ENCODE results near the gene NPY5R.

Gene NPY5R

GRCh38 chr4:163393471-163393870 is 49.8 kb downstream of the NPY5R start:
- TF ChIP-seq, protein P1, sequence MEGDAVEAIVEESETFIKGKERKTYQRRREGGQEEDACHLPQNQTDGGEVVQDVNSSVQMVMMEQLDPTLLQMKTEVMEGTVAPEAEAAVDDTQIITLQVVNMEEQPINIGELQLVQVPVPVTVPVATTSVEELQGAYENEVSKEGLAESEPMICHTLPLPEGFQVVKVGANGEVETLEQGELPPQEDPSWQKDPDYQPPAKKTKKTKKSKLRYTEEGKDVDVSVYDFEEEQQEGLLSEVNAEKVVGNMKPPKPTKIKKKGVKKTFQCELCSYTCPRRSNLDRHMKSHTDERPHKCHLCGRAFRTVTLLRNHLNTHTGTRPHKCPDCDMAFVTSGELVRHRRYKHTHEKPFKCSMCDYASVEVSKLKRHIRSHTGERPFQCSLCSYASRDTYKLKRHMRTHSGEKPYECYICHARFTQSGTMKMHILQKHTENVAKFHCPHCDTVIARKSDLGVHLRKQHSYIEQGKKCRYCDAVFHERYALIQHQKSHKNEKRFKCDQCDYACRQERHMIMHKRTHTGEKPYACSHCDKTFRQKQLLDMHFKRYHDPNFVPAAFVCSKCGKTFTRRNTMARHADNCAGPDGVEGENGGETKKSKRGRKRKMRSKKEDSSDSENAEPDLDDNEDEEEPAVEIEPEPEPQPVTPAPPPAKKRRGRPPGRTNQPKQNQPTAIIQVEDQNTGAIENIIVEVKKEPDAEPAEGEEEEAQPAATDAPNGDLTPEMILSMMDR (IDR thresholded peaks at IDR 0.05; ENCODE audit: insufficient read depth, low read length), result no peak
- TF ChIP-seq SPI1 (IDR thresholded peaks at IDR 0.05; ENCODE audit: borderline replicate concordance, low read depth) (no peak), REST (IDR thresholded peaks at IDR 0.05; ENCODE audit: insufficient replicate concordance, low read depth) (no peak), GABPA (IDR thresholded peaks at IDR 0.05; ENCODE audit: low read depth) (no peak), POLR2AphosphoS5 (IDR thresholded peaks at IDR 0.05; ENCODE audit: low read depth) (no peak)

DNA sequence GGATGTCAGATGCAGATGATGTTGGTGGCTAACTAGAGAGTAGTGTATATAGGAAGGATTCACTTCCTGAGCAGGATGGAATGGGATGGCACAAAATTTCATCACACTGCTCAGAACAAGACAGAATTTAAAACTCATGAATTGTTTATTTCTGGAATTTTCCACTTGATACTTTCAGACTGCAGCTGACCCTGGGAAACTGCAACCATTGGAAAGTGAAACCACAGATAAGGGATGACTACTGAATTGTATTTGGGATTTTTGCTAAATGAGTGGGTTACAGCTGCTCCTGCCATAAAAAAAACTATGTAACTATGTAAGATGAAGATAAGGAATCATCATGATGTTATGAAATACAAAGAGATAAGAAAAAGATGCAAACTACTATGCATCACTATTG is 51.4 kb downstream of the NPY5R start:
- no peaks in the 10 kb centered on the region for H3K27me3 ChIP-seq (ENCODE audit: insufficient read depth, poor library complexity, severe bottlenecking)
- DNase-seq (ENCODE audit: low read depth in 1 of 2, low spot score in 1 of 2), result no peak
- H3K27ac ChIP-seq (replicated peaks), result no peak overlapping the region
- H3K4me3 ChIP-seq (replicated peaks; ENCODE audit: insufficient read depth, low read length), result no peak overlapping the region
- TF ChIP-seq SPI1 (IDR thresholded peaks at IDR 0.05; ENCODE audit: borderline replicate concordance, low read depth), result no peak
- TF ChIP-seq, protein P1 (IDR thresholded peaks at IDR 0.05; ENCODE audit: insufficient read depth, low read length), result no peak
- no peak for TF ChIP-seq REST (IDR thresholded peaks at IDR 0.05; ENCODE audit: insufficient replicate concordance, low read depth)

More at GRCh38 chr4:163393471-163393870, 49.8 kb downstream of the NPY5R start:
- H3K27me3 ChIP-seq (ENCODE audit: insufficient read depth, poor library complexity, severe bottlenecking), result no peaks in the 10 kb centered on the region
- H3K4me3 ChIP-seq (replicated peaks; ENCODE audit: insufficient read depth, low read length), result no peak overlapping the region
- no peak overlapping the region for H3K27ac ChIP-seq (replicated peaks)
- no peak for DNase-seq (ENCODE audit: low read depth in 1 of 2, low spot score in 1 of 2)

DNA sequence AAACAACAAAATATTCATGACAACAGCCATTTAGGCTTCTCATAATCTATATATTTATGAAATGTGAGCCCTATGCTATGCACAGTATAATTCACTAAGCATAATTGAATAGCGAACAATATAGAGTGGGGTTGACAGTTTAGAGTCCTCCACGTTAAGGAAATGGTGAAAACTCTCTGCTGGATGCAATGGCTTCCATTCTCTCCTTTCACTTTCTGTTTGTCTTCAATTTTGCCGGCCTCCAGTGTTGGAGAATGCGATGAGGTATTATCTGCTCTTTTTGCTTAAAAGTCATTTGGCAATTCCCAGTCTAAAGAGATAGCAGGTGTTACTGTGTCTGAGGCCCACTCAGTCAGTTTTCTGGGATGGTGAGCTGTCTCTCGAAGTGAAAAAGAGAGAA is 52.1 kb downstream of the NPY5R start:
- H3K27me3 ChIP-seq (ENCODE audit: insufficient read depth, poor library complexity, severe bottlenecking), result no peaks in the 10 kb centered on the region
- H3K4me3 ChIP-seq (replicated peaks; ENCODE audit: insufficient read depth, low read length), result no peak overlapping the region
- no peak for DNase-seq (ENCODE audit: low read depth in 1 of 2, low spot score in 1 of 2)
- TF ChIP-seq REST (IDR thresholded peaks at IDR 0.05; ENCODE audit: insufficient replicate concordance, low read depth), result no peak
- no peak for TF ChIP-seq SPI1 (IDR thresholded peaks at IDR 0.05; ENCODE audit: borderline replicate concordance, low read depth)
- TF ChIP-seq POLR2AphosphoS5 (IDR thresholded peaks at IDR 0.05; ENCODE audit: low read depth), result no peak
- no peak for TF ChIP-seq GABPA (IDR thresholded peaks at IDR 0.05; ENCODE audit: low read depth)
- TF ChIP-seq, protein P1 (IDR thresholded peaks at IDR 0.05; ENCODE audit: insufficient read depth, low read length), result no peak
- H3K27ac ChIP-seq (replicated peaks), result no peak overlapping the region

Data from HL-60 (cell line).